Endothelial cell (in vitro differentiated cells): ENCODE measurements around the gene HSPA2. TPM values are rescaled to one million over a fixed set of nuclear protein-coding genes. Genes with fewer than 3 reads are reported as not detected.
A peak's percentile ranks its signal among the peaks of the same experiment; 100 is the strongest.

Source experiments
- DNase-seq: peaks from one replicate; pipeline ENCODE4 v3.0.0; 2021; ENCODE audit warnings: low spot score
- H3K27ac Mint-ChIP-seq: one replicate; pipeline ENCODE4 v1.8.0; 2021; ENCODE audit warnings: mixed read lengths, inconsistent platforms; ENCODE audit not compliant: unreplicated experiment
- H3K27me3 Mint-ChIP-seq: one replicate; pipeline ENCODE4 v1.8.0; 2021; ENCODE audit warnings: mild to moderate bottlenecking, moderate library complexity, mixed read lengths, inconsistent platforms; ENCODE audit not compliant: unreplicated experiment
- H3K36me3 Mint-ChIP-seq: one replicate; pipeline ENCODE4 v1.8.0; 2021; ENCODE audit warnings: mild to moderate bottlenecking, low read depth, mixed read lengths, inconsistent platforms; ENCODE audit not compliant: unreplicated experiment
- H3K4me1 Mint-ChIP-seq: one replicate; pipeline ENCODE4 v1.8.0; 2021; ENCODE audit warnings: mild to moderate bottlenecking, mixed read lengths, inconsistent platforms; ENCODE audit not compliant: unreplicated experiment
- H3K4me3 Mint-ChIP-seq: one replicate; pipeline ENCODE4 v1.8.0; 2021; ENCODE audit warnings: mild to moderate bottlenecking, mixed read lengths, inconsistent platforms; ENCODE audit not compliant: unreplicated experiment
- H3K9me3 Mint-ChIP-seq: one replicate; pipeline ENCODE4 v1.8.0; 2021; ENCODE audit warnings: mixed read lengths, inconsistent platforms; ENCODE audit not compliant: unreplicated experiment
- CTCF ChIP-seq: fragments of 200-600 bp; sonication (generic); IDR thresholded peaks from one replicate; pipeline ENCODE4 v1.5.0; 2021; ENCODE audit warnings: antibody characterized with exemption; ENCODE audit not compliant: unreplicated experiment
- total RNA-seq: library from RNA; stranded (reverse); fragmentation: NEBNext Ultra II Directional; extraction: Animal tissue kit (Norgen Biotek cat#: 25700); gene quantifications from one replicate; pipeline ENCODE4 v1.2.1, GENCODE V29; 2021; ENCODE audit not compliant: unreplicated experiment

HSPA2 gene
- total RNA-seq, 1 donor from 2014 or later = 9.4 TPM

- H3K9me3 Mint-ChIP-seq = no peaks in the 10 kb centered on the region
- no peak overlapping the region for H3K4me3 Mint-ChIP-seq
- peaks cover 30% of the 10 kb centered on the region for H3K4me1 Mint-ChIP-seq
- TF ChIP-seq CTCF = no peak
- peak overlapping the region; percentile 97 for H3K27ac Mint-ChIP-seq
- H3K27me3 Mint-ChIP-seq = peaks cover 2% of the 10 kb centered on the region
- no peak for DNase-seq
- no peaks in the 10 kb centered on the region for H3K36me3 Mint-ChIP-seq
Measured at GRCh38 chr14:64581363-64581762, 40.8 kb downstream of the HSPA2 start.

GRCh38 chr14:64581817-64582216 is 41.3 kb downstream of the HSPA2 start:
- H3K27ac Mint-ChIP-seq = peak overlapping the region; percentile 97
- H3K4me3 Mint-ChIP-seq = no peak overlapping the region
- no peak for TF ChIP-seq CTCF
- DNase-seq = no peak
- no peaks in the 10 kb centered on the region for H3K36me3 Mint-ChIP-seq
- H3K9me3 Mint-ChIP-seq = no peaks in the 10 kb centered on the region
- H3K4me1 Mint-ChIP-seq = peaks cover 33% of the 10 kb centered on the region
- H3K27me3 Mint-ChIP-seq = peaks cover 2% of the 10 kb centered on the region

- Mint-ChIP-seq H3K4me1 (peaks cover 26% of the 10 kb centered on the region), H3K27ac (no peak overlapping the region), H3K36me3 (no peaks in the 10 kb centered on the region), H3K4me3 (no peak overlapping the region), H3K9me3 (no peaks in the 10 kb centered on the region), H3K27me3 (no peaks in the 10 kb centered on the region)
- no peak for TF ChIP-seq CTCF
- no peak for DNase-seq
Measured at GRCh38 chr14:64584190-64584589, 43.6 kb downstream of the HSPA2 start.

GRCh38 chr14:64591809-64592208 is 51.3 kb downstream of the HSPA2 start:
- no peak for TF ChIP-seq CTCF

More at GRCh38 chr14:64591809-64592208, 51.3 kb downstream of the HSPA2 start:
- Mint-ChIP-seq H3K27me3 (no peaks in the 10 kb centered on the region), H3K27ac (no peak overlapping the region), H3K9me3 (no peaks in the 10 kb centered on the region), H3K36me3 (no peaks in the 10 kb centered on the region), H3K4me3 (no peak overlapping the region), H3K4me1 (no peaks in the 10 kb centered on the region)
- no peak for DNase-seq

Other genes starting within 250 kb of the HSPA2 start
- gene ESR2, start 246.4 kb upstream of the HSPA2 start, total RNA-seq = not detected
- 43.7 TPM for gene MTHFD1, start 152.4 kb upstream of the HSPA2 start, total RNA-seq
- 6.1 TPM for gene AKAP5, start 75.2 kb upstream of the HSPA2 start, total RNA-seq
- gene ZBTB25, start 36.9 kb upstream of the HSPA2 start, total RNA-seq = 9.4 TPM
- gene ZBTB1, start 36.0 kb upstream of the HSPA2 start, total RNA-seq = 57.8 TPM
- gene PPP1R36, start 9.2 kb downstream of the HSPA2 start, total RNA-seq = 2.1 TPM
- gene PLEKHG3, start 163.7 kb downstream of the HSPA2 start, total RNA-seq = 31.4 TPM